NCI-H446 (cell line): ENCODE data around the gene RETSAT.

Experiments used
- DNase-seq, 2 experiments: peaks; one replicate each; lab custom pipeline; 2025; lab: John Stamatoyannopoulos, UW

RETSAT gene

GRCh38 chr2:85308201-85308600 is 46.1 kb downstream of the RETSAT start:
- DNase-seq: no peak

DNA sequence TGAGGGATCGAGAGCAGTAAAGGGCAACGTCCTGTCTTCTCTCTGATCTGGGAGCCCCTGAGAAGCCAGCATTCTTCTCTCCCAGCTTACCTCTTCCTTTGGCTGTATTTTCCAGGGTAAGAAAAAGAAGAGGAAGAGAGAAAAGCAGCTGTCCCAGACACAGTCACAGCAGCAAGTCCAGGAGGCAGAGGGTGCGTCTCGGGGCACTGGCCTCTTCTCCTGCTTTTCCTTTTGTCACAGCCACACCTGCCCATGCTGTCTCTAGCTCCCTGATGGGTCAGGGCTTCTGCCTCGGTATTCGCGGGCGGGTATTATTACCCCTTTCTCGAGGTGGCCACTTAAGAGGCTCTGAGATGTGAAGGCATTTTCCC is 46.8 kb downstream of the RETSAT start:
- no peak for DNase-seq

DNA sequence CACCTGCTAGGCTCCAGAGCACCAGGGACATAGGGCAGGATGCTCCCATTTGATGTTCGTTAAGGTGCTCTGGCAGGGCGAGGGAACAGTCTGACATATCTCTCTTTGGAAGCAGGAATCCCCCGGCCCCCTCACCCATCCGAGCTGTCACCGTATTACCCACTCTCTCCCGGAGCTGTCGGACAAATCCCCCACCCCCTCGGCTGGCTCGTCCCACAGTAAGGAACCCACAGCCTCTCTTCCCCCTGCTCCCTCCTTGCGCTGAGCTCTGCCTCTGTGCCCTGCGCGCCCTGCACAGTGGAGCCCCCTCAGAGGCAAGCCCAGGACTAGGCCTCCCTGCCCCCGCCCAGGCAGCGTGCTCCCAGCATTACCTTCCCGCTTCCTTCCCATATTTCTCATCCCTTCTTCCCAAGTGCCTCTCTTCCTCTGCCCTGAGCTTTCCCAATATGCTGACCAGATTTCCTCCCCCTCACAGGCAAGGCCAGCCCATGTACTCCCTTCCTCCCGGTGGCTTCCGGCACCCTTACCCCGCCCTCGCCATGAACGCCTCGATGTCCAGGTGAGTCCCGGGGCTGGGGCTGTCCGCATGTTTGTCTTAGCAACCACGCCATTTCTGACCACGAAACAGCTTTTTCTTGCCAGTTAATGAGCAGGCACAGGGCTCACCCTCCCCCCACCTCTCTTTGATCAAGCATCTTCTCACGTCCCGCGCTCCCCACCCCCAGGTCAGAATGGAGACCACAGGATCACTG is 50.4 kb downstream of the RETSAT start:
- DNase-seq: no peak

- DNase-seq: no peak
Observed at GRCh38 chr2:85302121-85302520, 52.2 kb downstream of the RETSAT start.
